ENCODE results near the gene WDR87. TPM values are rescaled to one million over a fixed set of nuclear protein-coding genes. Genes with fewer than 3 reads are reported as not detected.
A peak's percentile ranks its signal among the peaks of the same experiment; 100 is the strongest.

The WDR87 gene
- total and polyA plus RNA-seq, 2 of the 4 experiments (the other 2 are of a cell fraction) = not detected

DNA sequence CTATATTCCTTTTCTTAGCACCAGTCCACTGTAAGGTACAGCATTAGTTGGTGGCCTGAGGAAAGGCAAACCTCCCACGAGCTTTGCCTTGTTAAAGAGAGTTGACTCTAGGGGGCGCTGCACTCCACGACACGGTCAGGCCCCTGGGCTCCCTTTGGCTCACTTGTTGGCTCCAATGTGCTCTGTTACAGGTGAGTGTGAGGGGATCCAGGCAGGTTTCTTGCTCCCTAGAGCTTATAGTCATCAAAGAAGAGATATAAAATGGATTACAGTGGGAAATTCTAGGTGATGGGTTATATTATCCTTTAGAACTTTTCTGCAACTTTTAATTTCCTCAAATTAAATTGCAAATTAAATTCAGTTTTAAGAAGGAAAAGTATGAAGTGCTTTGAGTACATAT lies 3.7 kb downstream of the WDR87 start:
- H2BK20ac ChIP-seq (ENCODE audit: low read depth, low read length) = no peak overlapping the region
- intact Hi-C loops (cut with micrococcal nuclease) = loop anchor here (1.0 to 2.0 kb wide), 3 partner anchors 193 to 434 kb away; partner anchors contain the start of gene DPF1
- no peak overlapping the region for H3K9ac ChIP-seq (ENCODE audit: low read depth, low read length)
- peaks cover 2 to 16% of the 10 kb centered on the region in 2 experiments; a peak in 2 of 4 replicates for H3K79me1 ChIP-seq (ENCODE audit: low read depth in 1 of 2, low read length in 2 of 2)
- peak overlapping the region; percentile 56 for H2AFZ ChIP-seq (replicated peaks; ENCODE audit: low read length, poor library complexity)
- H4K91ac ChIP-seq (ENCODE audit: insufficient read depth, low read depth, low read length) = no peak overlapping the region
- TF ChIP-seq, protein P1, sequence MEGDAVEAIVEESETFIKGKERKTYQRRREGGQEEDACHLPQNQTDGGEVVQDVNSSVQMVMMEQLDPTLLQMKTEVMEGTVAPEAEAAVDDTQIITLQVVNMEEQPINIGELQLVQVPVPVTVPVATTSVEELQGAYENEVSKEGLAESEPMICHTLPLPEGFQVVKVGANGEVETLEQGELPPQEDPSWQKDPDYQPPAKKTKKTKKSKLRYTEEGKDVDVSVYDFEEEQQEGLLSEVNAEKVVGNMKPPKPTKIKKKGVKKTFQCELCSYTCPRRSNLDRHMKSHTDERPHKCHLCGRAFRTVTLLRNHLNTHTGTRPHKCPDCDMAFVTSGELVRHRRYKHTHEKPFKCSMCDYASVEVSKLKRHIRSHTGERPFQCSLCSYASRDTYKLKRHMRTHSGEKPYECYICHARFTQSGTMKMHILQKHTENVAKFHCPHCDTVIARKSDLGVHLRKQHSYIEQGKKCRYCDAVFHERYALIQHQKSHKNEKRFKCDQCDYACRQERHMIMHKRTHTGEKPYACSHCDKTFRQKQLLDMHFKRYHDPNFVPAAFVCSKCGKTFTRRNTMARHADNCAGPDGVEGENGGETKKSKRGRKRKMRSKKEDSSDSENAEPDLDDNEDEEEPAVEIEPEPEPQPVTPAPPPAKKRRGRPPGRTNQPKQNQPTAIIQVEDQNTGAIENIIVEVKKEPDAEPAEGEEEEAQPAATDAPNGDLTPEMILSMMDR (conservative IDR thresholded peaks at IDR 0.05; ENCODE audit: low read depth, low read length) = peak; percentile 90
- TF ChIP-seq RAD21 (IDR thresholded peaks at IDR 0.05; ENCODE audit: low read length) (peak; percentile 97), POLR2A (IDR thresholded peaks at IDR 0.05; ENCODE audit: low read depth, low read length) (no peak), MAZ (IDR thresholded peaks at IDR 0.05; ENCODE audit: borderline replicate concordance, low read depth, low read length) (peak; percentile 44; the same call in 1 of the 2 replicates), SMC3 (IDR thresholded peaks at IDR 0.05; ENCODE audit: low read depth, low read length) (peak; percentile 91), CEBPB (IDR thresholded peaks at IDR 0.05; ENCODE audit: low read depth, low read length) (no peak)
- peak overlapping the region; percentile 22 for H2AK9ac ChIP-seq (replicated peaks; ENCODE audit: low read depth, low read length, poor library complexity)
- no peak overlapping the region for H4K8ac ChIP-seq (ENCODE audit: low read depth in 2 of 2, low read length in 2 of 2)
- H3K23ac ChIP-seq (ENCODE audit: low read depth, low read length) = no peak overlapping the region
- H4K20me1 ChIP-seq (ENCODE audit: insufficient read depth, low read length) = no peaks in the 10 kb centered on the region
- no peak overlapping the region for H3K4me3 ChIP-seq (ENCODE audit: insufficient read depth, low read depth, low read length)
- peaks cover 2% of the 10 kb centered on the region; the same call in 1 of the 2 replicates for H3K4me1 ChIP-seq (ENCODE audit: control insufficient read depth, insufficient read depth, low read length)
- no peaks in the 10 kb centered on the region for H3K27me3 ChIP-seq (ENCODE audit: control insufficient read depth, insufficient read depth, low read length)
- H3K4me2 ChIP-seq (ENCODE audit: low read depth, low read length) = no peak overlapping the region
- H3K9me1 ChIP-seq (ENCODE audit: insufficient read depth, low read length) = 0 out of 2 replicates have a peak, but pooled peaks cover 3% of the 10 kb centered on the region
- H4K5ac ChIP-seq (ENCODE audit: low read depth, low read length) = no peak overlapping the region
- POLR2A ChIA-PET (ENCODE audit: unreplicated experiment) = interaction anchor here (1.4 kb wide), 1 partner anchor 101 kb away, joined by 4 read pairs; no protein-coding TSS in a partner anchor
- CTCF ChIA-PET = interaction anchor here (0.6 to 1.8 kb wide), 17 partner anchors 8 to 332 kb away, joined by 3 to 7 read pairs (median 3); no protein-coding TSS in a partner anchor
- no CpG with 5 or more reads among the region's 4 CpGs for WGBS, 2 experiments (ENCODE audit: extremely low coverage in 2 of 2, insufficient read length in 1 of 2)
- in situ Hi-C loops (cut with MboI; ENCODE audit: low sequenced_read_pairs) = loop anchor here (5.0 kb wide), 1 partner anchor 330 kb away; no protein-coding TSS in a partner anchor
- dilution Hi-C loops (cut with HindIII; ENCODE audit: low sequenced_read_pairs, unreplicated experiment) = no loop called here
- BruUV-seq (replicated peaks) = no TSS peak
- no peak overlapping the region for H3K4ac ChIP-seq (ENCODE audit: low read depth, low read length)
- no peak overlapping the region for H2AK5ac ChIP-seq (ENCODE audit: low read depth, low read length)
- ATAC-seq (ENCODE audit: low read depth) (peak; percentile 28), DNase-seq (peak; percentile 70)
- H2BK5ac ChIP-seq (ENCODE audit: low read depth, low read length, poor library complexity, severe bottlenecking) = no peak overlapping the region
- H3K56ac ChIP-seq (ENCODE audit: extremely low read depth, insufficient read depth, low read length) = no peak overlapping the region
- H2BK120ac ChIP-seq (ENCODE audit: low read depth, low read length) = no peak overlapping the region
- H3K9me3 ChIP-seq (ENCODE audit: control insufficient read depth, insufficient read depth, low read length) = no peaks in the 10 kb centered on the region
- H2BK15ac ChIP-seq (ENCODE audit: low read depth, low read length) = no peak overlapping the region
- H3K27ac ChIP-seq (ENCODE audit: insufficient read depth, low read length) = no peak overlapping the region
- H3K36me3 ChIP-seq (ENCODE audit: control insufficient read depth, insufficient read depth, low read length) = no peaks in the 10 kb centered on the region
- H3K18ac ChIP-seq (ENCODE audit: low read depth, low read length) = no peak overlapping the region
- H3K14ac ChIP-seq (replicated peaks; ENCODE audit: low read depth, low read length) = no peak overlapping the region

All from IMR-90 (cell line).